MCF 10A (cell line): ENCODE measurements around the gene PTPRG. TPM values are rescaled to one million over a fixed set of nuclear protein-coding genes. Genes with fewer than 3 reads are reported as not detected.
A peak's percentile ranks its signal among the peaks of the same experiment; 100 is the strongest.

Source experiments
- BruUV-seq: library from RNA; stranded (reverse); fragments of 400-500 nt; replicated peaks from 2 replicates; lab custom pipeline; 2021; lab: Mats Ljungman, UMichigan
- CTCF ChIA-PET: fragments of 300-600 bp; sonication (Branson Sonifier 250); formaldehyde crosslinking; extraction: SDS; loops from one replicate; lab custom pipeline; 2021; ENCODE audit warnings: antibody characterized with exemption, inconsistent platforms; lab: Yijun Ruan, JAX
- POLR2A ChIA-PET: fragments of 300-600, 350-650 bp; sonication (Branson Sonifier 250); formaldehyde crosslinking; extraction: SDS; loops from one replicate; lab custom pipeline; 2020; ENCODE audit warnings: antibody characterized with exemption, inconsistent platforms; lab: Yijun Ruan, JAX
- DNase-seq: peaks from one replicate; pipeline ENCODE4 v3.0.0-alpha.2; 2018; ENCODE audit not compliant: unreplicated experiment
- H3K27ac Mint-ChIP-seq: one replicate; pipeline ENCODE4 v1.8.0; 2022; ENCODE audit warnings: mild to moderate bottlenecking, low read depth, mixed read lengths; ENCODE audit not compliant: unreplicated experiment
- H3K27me3 Mint-ChIP-seq: one replicate; pipeline ENCODE4 v1.8.0; 2022; ENCODE audit warnings: mixed read lengths; ENCODE audit not compliant: insufficient read depth, unreplicated experiment
- H3K36me3 Mint-ChIP-seq: one replicate; pipeline ENCODE4 v1.8.0; 2022; ENCODE audit warnings: mild to moderate bottlenecking, moderate library complexity, mixed read lengths; ENCODE audit not compliant: insufficient read depth, unreplicated experiment
- H3K4me1 Mint-ChIP-seq: one replicate; pipeline ENCODE4 v1.8.0; 2022; ENCODE audit warnings: mixed read lengths; ENCODE audit not compliant: insufficient read depth, unreplicated experiment
- H3K4me3 Mint-ChIP-seq: one replicate; pipeline ENCODE4 v1.8.0; 2022; ENCODE audit warnings: mild to moderate bottlenecking, moderate library complexity, mixed read lengths; ENCODE audit not compliant: unreplicated experiment
- H3K9me3 Mint-ChIP-seq: one replicate; pipeline ENCODE4 v1.8.0; 2022; ENCODE audit warnings: mixed read lengths; ENCODE audit not compliant: unreplicated experiment
- intact Hi-C: fragments of 100-400 bp; cut with micrococcal nuclease; formaldehyde crosslinking; loops from 2 replicates; pipeline ENCODE4 v1.14.1; 2022
- total RNA-seq: library from RNA; stranded (reverse); gene quantifications from 2 replicates; pipeline ENCODE4 v1.2.3, GENCODE V29; 2022
- TF ChIP-seq, protein P1 (sequence below): fragments of 200-600 bp; IDR thresholded peaks from one replicate; pipeline ENCODE4 v1.8.0; 2022; ENCODE audit warnings: antibody characterized with exemption, mild to moderate bottlenecking; ENCODE audit not compliant: unreplicated experiment

PTPRG gene
- total RNA-seq, 1 experiment from 2014 or later: 54.5 TPM

DNA sequence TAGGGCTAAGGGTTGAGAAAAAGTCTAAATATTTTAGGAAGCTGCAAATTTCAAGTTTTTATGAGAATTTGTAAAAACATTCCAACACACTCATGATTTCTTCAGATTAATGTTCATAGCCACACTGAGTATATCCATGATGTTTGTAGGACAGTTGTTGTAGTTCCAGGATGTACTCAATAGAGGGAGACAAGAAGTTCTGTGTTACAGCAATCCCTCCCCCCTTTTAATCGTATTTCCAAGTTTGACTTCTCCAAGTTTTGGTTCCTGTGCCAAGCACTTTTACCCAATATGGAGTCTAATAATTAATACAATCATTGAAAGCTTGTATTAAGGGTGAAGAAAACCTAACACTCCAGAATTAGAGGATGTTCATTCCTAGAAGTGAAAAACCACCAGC, 668.5 kb downstream of the PTPRG start:
- no peak overlapping the region for H3K4me3 Mint-ChIP-seq
- CTCF ChIA-PET: interaction anchor here (0.6 to 1.0 kb wide), 2 partner anchors 31 to 33 kb away, joined by 3 read pairs; no protein-coding TSS in a partner anchor
- H3K27ac Mint-ChIP-seq: no peak overlapping the region
- DNase-seq: peak; percentile 27
- no peaks in the 10 kb centered on the region for H3K27me3 Mint-ChIP-seq
- intact Hi-C loops: no loop called here
- POLR2A ChIA-PET: interaction anchor here (0.7 kb wide), 1 partner anchor 948 kb away, joined by 3 read pairs; no protein-coding TSS in a partner anchor
- BruUV-seq: no TSS peak
- H3K4me1 Mint-ChIP-seq: no peaks in the 10 kb centered on the region
- H3K36me3 Mint-ChIP-seq: peaks cover 34% of the 10 kb centered on the region
- TF ChIP-seq, protein P1, sequence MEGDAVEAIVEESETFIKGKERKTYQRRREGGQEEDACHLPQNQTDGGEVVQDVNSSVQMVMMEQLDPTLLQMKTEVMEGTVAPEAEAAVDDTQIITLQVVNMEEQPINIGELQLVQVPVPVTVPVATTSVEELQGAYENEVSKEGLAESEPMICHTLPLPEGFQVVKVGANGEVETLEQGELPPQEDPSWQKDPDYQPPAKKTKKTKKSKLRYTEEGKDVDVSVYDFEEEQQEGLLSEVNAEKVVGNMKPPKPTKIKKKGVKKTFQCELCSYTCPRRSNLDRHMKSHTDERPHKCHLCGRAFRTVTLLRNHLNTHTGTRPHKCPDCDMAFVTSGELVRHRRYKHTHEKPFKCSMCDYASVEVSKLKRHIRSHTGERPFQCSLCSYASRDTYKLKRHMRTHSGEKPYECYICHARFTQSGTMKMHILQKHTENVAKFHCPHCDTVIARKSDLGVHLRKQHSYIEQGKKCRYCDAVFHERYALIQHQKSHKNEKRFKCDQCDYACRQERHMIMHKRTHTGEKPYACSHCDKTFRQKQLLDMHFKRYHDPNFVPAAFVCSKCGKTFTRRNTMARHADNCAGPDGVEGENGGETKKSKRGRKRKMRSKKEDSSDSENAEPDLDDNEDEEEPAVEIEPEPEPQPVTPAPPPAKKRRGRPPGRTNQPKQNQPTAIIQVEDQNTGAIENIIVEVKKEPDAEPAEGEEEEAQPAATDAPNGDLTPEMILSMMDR: no peak
- no peaks in the 10 kb centered on the region for H3K9me3 Mint-ChIP-seq

DNA sequence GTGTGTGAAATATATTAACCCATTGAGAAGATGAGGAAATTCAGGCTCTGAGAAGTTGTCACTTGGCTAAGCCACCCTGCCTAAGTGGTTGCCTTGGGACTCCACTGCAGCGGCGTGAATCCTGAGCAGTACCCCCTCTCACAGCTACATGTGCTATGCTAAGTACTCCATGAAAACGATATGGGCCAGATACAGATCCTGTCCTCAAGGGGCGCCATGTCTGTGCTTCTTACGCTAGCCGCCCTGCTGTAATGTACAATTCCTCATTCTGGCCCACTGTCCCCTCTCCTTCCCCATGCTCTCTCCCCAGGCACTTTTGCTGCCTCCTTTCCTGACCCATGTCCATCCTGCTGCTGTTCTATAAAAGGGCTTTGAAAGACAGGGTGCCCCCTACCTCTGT, 671.7 kb downstream of the PTPRG start:
- intact Hi-C loops: no loop called here
- H3K27me3 Mint-ChIP-seq: no peaks in the 10 kb centered on the region
- POLR2A ChIA-PET: interaction anchor here (0.7 kb wide), 1 partner anchor 184 kb away, joined by 3 read pairs; no protein-coding TSS in a partner anchor

GRCh38 chr3:62236016-62236415, 674.6 kb downstream of the PTPRG start:
- H3K36me3 Mint-ChIP-seq: peaks cover 13% of the 10 kb centered on the region
- BruUV-seq: no TSS peak
- TF ChIP-seq, protein P1: no peak
- intact Hi-C loops: no loop called here
- H3K9me3 Mint-ChIP-seq: no peaks in the 10 kb centered on the region
- H3K27me3 Mint-ChIP-seq: no peaks in the 10 kb centered on the region
- no peak for DNase-seq
- CTCF ChIA-PET: no interaction called here
- POLR2A ChIA-PET: no interaction called here
- no peaks in the 10 kb centered on the region for H3K4me1 Mint-ChIP-seq
- no peak overlapping the region for H3K4me3 Mint-ChIP-seq
- H3K27ac Mint-ChIP-seq: no peak overlapping the region

More for the DNA sequence above, 671.7 kb downstream of the PTPRG start:
- CTCF ChIA-PET: no interaction called here
- Mint-ChIP-seq H3K36me3 (peaks cover 16% of the 10 kb centered on the region), H3K4me3 (no peak overlapping the region), H3K4me1 (no peaks in the 10 kb centered on the region), H3K27ac (no peak overlapping the region), H3K9me3 (no peaks in the 10 kb centered on the region)
- TF ChIP-seq, protein P1: no peak
- no TSS peak for BruUV-seq
- no peak for DNase-seq

DNA sequence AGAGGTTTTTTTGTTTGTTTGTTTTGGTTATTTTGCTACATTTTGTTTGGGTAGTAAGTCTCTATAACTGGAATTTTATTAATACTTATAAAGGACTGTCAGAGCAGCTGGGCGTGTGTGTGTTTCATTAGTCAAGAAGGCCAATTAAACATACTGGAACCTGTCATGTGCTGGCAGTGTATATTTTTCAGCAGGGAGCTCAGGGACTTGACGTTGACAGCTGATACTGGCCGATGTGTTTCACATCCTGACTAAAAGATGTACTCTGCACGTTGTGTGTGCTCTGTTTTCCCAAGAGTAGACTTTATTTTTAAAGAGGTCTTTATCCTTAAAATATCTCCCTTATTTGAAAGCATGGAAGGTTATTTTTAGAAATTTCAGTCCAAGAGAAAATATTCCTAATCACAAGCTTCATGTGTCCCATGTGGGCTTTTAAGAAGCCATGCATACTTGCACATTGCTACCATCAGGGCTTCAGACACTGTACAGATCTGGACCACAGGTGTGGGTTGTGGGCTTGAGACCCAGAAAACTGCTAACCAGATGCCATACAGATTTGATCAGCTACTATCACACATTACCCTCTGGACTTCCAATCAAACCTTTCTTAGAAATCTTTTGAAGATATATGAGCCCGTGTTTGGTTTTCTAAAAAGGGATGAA, 676.0 kb downstream of the PTPRG start:
- no TSS peak for BruUV-seq
- Mint-ChIP-seq H3K27ac (no peak overlapping the region), H3K36me3 (peaks cover 13% of the 10 kb centered on the region), H3K4me1 (no peaks in the 10 kb centered on the region), H3K27me3 (no peaks in the 10 kb centered on the region), H3K9me3 (no peaks in the 10 kb centered on the region), H3K4me3 (no peak overlapping the region)
- DNase-seq: no peak
- POLR2A ChIA-PET: no interaction called here
- TF ChIP-seq, protein P1: no peak
- intact Hi-C loops: no loop called here
- CTCF ChIA-PET: interaction anchor here (0.7 to 1.0 kb wide), 2 partner anchors 13 to 36 kb away, joined by 3 to 5 read pairs; no protein-coding TSS in a partner anchor
